ENCODE measurements around the gene CCDC144A. TPM values are rescaled to one million over a fixed set of nuclear protein-coding genes. Genes with fewer than 3 reads are reported as not detected.
A peak's percentile ranks its signal among the peaks of the same experiment; 100 is the strongest.
"Not testable (repeated sequence)": the region's sequence is repeated elsewhere in the genome, so short reads cannot be mapped to it uniquely, and the experiment has no call there.

Gene CCDC144A
- total RNA-seq, 2 donors from 2014 or later: 4.0 to 8.6 TPM

DNA sequence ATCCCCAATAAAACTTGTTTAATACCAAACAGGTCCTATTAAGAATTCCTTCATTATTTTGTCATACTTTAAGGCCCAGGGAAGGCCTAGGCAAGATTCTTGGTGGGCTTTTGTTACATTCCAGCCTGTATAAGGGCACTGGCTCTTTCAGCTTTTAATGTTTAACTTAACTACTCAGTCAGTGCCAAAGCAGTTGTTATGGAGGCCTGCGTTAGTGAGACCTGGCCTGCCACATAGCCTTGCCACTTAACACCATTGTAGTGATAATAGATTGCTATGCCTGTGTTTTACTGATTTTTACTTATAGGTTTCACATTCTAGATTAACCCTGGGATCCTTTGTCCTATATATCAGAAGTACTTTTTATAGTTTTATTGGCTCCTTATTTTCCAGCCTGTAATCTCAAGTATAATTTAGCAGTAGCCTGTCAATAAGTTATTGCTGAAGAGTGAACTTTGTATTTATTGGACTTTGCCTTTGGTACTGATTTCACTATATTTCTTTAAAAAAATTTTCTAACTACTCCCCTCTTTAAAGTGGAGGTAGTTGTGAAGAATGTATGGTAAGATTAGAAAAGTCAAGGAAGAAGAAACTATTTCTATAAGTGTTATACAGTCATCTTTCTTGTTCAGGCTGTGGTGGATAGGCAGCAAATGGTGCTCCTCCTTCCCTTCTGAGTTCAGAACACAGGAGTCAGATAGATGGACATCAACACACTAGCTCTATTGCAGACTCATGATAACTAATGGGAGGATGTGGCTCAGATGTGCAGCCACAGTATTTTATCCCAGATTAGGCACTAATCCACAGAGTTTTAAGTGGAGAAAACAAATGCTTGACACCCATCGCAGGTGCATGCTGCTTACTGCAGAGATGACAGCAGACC is 78.5 kb downstream of the CCDC144A start:
- H3K27me3 ChIP-seq; H3K4me3 ChIP-seq; H3K4me1 ChIP-seq; H3K9me3 ChIP-seq; intact Hi-C loops (cut with DNase I); H3K36me3 ChIP-seq (replicated peaks in 1 of 2; ENCODE audit: insufficient read depth in 1 of 2, low read depth in 2 of 2); DNase-seq; H3K27ac ChIP-seq: not testable (repeated sequence)
- 17 to 50% methylated on average over 1 to 2 of the region's 2 CpGs for WGBS, 2 donors
- ATAC-seq: peak; percentile 42

DNA sequence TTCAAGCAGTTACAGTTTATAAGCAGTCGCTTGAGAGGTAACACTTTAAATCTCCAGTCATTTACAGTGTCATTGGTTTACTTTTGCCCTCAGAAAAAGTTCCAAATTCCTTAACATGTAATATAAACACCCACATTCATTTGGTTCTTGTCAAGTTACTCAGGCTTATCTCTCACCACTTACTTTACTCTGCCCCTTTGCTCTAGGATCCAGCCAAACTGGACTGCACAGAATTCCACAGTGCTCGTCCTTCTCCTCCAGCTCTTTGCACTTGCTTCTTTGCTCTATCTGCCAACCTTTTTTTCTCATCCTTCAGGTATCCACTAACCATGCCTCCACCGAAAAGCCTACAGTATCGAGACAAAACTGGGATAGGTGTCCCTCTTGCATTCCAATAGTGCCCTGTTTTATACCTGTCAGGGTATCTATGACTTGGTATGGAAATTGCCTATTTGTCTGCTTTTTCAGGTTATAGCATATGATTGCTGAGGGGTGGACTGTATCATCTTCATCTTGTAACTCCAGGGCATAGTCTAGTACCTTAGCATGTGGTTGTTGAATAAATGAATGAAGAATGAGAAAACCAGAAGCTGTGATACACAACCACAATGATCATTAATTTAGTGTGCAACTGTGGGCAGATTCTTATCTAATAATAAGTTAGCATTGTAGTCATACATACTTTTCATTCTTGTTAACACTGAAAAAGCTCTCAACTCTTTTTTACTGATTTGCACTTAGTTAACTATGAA is 82.5 kb downstream of the CCDC144A start:
- 82% methylated on average over 3 of the region's 4 CpGs; no CpG with 5 or more reads in 1 of the 2 donors for WGBS, 2 donors
- intact Hi-C loops (cut with DNase I); ATAC-seq: not testable (repeated sequence)

GRCh38 chr17:16773146-16773522 is 83.1 kb downstream of the CCDC144A start:
- H3K4me3 ChIP-seq; H3K27ac ChIP-seq; H3K27me3 ChIP-seq; ATAC-seq; DNase-seq; H3K4me1 ChIP-seq; H3K9me3 ChIP-seq; intact Hi-C loops (cut with DNase I); H3K36me3 ChIP-seq (replicated peaks in 1 of 2; ENCODE audit: insufficient read depth in 1 of 2, low read depth in 2 of 2): not testable (repeated sequence)
- WGBS, 2 donors: no CpG with 5 or more reads among the region's 2 CpGs

More for the DNA sequence above, 82.5 kb downstream of the CCDC144A start:
- H3K27ac ChIP-seq; H3K9me3 ChIP-seq; H3K27me3 ChIP-seq; H3K4me3 ChIP-seq; H3K36me3 ChIP-seq (replicated peaks in 1 of 2; ENCODE audit: insufficient read depth in 1 of 2, low read depth in 2 of 2); DNase-seq; H3K4me1 ChIP-seq: not testable (repeated sequence)

- H3K9me3 ChIP-seq; DNase-seq; H3K4me1 ChIP-seq; H3K27ac ChIP-seq; H3K27me3 ChIP-seq; intact Hi-C loops (cut with DNase I); ATAC-seq; H3K36me3 ChIP-seq (replicated peaks in 1 of 2; ENCODE audit: insufficient read depth in 1 of 2, low read depth in 2 of 2); H3K4me3 ChIP-seq: not testable (repeated sequence)
- WGBS, 2 donors: 65 to 70% methylated on average over 5 of the region's 5 CpGs
Observed at GRCh38 chr17:16787851-16788250, 97.8 kb downstream of the CCDC144A start.

DNA sequence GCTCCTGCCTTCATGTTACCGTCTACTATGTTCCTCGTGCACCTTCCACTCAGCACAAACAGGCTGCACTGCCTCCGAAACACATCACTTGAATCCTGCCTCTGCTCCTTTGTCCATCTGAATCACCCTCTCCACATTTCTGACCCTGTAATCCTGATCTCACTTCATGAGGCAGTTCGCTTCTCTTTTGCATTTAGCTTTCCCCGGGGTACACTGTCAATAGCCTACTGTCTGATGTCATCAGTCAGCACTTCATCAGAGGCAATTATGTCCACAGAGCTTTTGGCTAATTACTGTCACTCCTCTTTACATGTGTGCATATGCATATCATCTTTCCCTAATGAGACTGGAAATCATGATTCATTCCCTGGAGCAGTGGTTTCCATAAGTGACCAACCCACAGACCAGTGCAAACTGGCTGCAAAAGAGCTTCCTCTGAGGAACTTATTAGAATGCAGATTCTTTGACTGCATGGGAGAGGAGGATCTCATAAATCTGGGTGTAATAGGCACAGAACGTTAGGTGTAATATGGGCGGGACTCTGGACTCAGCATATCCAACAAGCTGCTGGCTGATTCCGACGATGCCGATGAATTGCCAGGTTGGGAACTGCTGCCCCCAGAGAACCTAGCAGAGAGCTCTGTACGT is 99.0 kb downstream of the CCDC144A start:
- 85 to 96% methylated on average over 4 to 5 of the region's 11 CpGs for WGBS, 2 donors
- H3K4me3 ChIP-seq; intact Hi-C loops (cut with DNase I); ATAC-seq; H3K27ac ChIP-seq; H3K36me3 ChIP-seq (replicated peaks in 1 of 2; ENCODE audit: insufficient read depth in 1 of 2, low read depth in 2 of 2); H3K27me3 ChIP-seq; DNase-seq; H3K9me3 ChIP-seq; H3K4me1 ChIP-seq: not testable (repeated sequence)

GRCh38 chr17:16789622-16790021 is 99.6 kb downstream of the CCDC144A start:
- ATAC-seq; H3K9me3 ChIP-seq; H3K4me3 ChIP-seq; H3K36me3 ChIP-seq (replicated peaks in 1 of 2; ENCODE audit: insufficient read depth in 1 of 2, low read depth in 2 of 2); H3K27me3 ChIP-seq; DNase-seq; H3K4me1 ChIP-seq; H3K27ac ChIP-seq; intact Hi-C loops (cut with DNase I): not testable (repeated sequence)
- WGBS, 2 donors: 40 to 81% methylated on average over 1 to 3 of the region's 3 CpGs

- H3K27ac ChIP-seq; H3K27me3 ChIP-seq; ATAC-seq; H3K4me3 ChIP-seq; H3K4me1 ChIP-seq; DNase-seq; H3K36me3 ChIP-seq (replicated peaks in 1 of 2; ENCODE audit: insufficient read depth in 1 of 2, low read depth in 2 of 2); H3K9me3 ChIP-seq; intact Hi-C loops (cut with DNase I): not testable (repeated sequence)
- WGBS, 2 donors: 80 to 92% methylated on average over 4 to 7 of the region's 9 CpGs
Observed at GRCh38 chr17:16790313-16790871, 100.4 kb downstream of the CCDC144A start.

- H3K27me3 ChIP-seq; H3K36me3 ChIP-seq (replicated peaks in 1 of 2; ENCODE audit: insufficient read depth in 1 of 2, low read depth in 2 of 2); H3K4me1 ChIP-seq; intact Hi-C loops (cut with DNase I); H3K9me3 ChIP-seq; H3K27ac ChIP-seq; H3K4me3 ChIP-seq; ATAC-seq; DNase-seq: not testable (repeated sequence)
- 41 to 48% methylated on average over 3 of the region's 5 CpGs for WGBS, 2 donors
Observed at GRCh38 chr17:16794215-16794614, 104.2 kb downstream of the CCDC144A start.

DNA sequence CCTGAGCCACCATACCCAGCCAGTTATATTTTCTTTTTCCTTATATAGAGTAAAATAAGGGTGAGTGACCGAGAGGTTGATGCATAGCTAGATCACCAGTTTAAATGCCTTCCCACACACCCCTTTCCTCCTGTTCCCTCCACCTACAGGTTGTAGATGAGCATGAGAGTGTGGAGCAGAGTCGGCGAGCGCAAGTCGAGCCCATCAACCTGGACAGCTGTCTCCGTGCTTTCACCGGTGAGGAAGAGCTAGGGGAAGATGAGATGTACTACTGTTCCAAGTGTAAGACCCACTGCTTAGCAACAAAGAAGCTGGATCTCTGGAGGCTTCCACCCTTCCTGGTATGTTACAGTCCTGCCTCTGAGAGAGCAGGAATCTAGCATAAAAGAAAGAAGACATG is 105.9 kb downstream of the CCDC144A start:
- ATAC-seq; H3K9me3 ChIP-seq; H3K4me3 ChIP-seq; H3K27me3 ChIP-seq; H3K27ac ChIP-seq; H3K36me3 ChIP-seq (replicated peaks in 1 of 2; ENCODE audit: insufficient read depth in 1 of 2, low read depth in 2 of 2); H3K4me1 ChIP-seq; DNase-seq; intact Hi-C loops (cut with DNase I): not testable (repeated sequence)
- WGBS, 2 donors: 94% methylated on average over 7 of the region's 7 CpGs

- H3K9me3 ChIP-seq; H3K4me3 ChIP-seq; intact Hi-C loops (cut with DNase I); DNase-seq; H3K27ac ChIP-seq; H3K4me1 ChIP-seq; H3K27me3 ChIP-seq; ATAC-seq; H3K36me3 ChIP-seq (replicated peaks in 1 of 2; ENCODE audit: insufficient read depth in 1 of 2, low read depth in 2 of 2): not testable (repeated sequence)
- 59 to 73% methylated on average over 5 of the region's 5 CpGs for WGBS, 2 donors
Observed at GRCh38 chr17:16804851-16805250, 114.8 kb downstream of the CCDC144A start.

DNA sequence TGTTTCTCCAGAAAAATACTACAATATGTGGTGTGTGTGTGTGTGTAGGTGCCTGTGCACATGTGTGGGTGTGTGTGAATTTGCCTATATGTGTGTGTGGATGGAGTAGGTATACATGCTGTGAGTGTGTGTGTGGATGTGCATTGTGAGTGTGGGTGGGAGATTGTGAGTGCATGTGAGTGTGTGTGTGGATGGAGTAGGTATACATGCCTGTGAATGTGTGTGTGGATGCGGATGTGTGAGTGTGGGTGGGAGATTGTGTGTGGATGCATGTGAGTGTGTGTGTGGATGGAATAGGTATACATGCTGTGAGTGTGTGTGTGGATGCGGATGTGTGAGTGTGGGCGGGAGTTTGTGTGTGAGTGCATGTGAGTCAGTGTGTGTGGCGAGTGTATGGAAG is 116.6 kb downstream of the CCDC144A start:
- not testable (repeated sequence) for DNase-seq

More for the DNA sequence above, 116.6 kb downstream of the CCDC144A start:
- ATAC-seq; H3K9me3 ChIP-seq; H3K36me3 ChIP-seq (replicated peaks in 1 of 2; ENCODE audit: insufficient read depth in 1 of 2, low read depth in 2 of 2); H3K27me3 ChIP-seq; H3K4me1 ChIP-seq; H3K27ac ChIP-seq; intact Hi-C loops (cut with DNase I); H3K4me3 ChIP-seq: not testable (repeated sequence)
- WGBS, 2 donors: 88 to 90% methylated on average over 4 of the region's 4 CpGs
